Duodenal mucosa (tissue), 2 donors: ENCODE results near the gene MEGF6.

Experiments used
- H3K27ac ChIP-seq: one replicate; pipeline ENCODE4 v1.7.0; 2013; ENCODE audit warnings: low read depth, low read length
- H3K27me3 ChIP-seq, 2 donors: one replicate each; pipeline ENCODE4 v1.7.0; 2013; ENCODE audit warnings: low read length in 2 of 2, control low read depth in 1 of 2; ENCODE audit not compliant: insufficient read depth in 2 of 2, control insufficient read depth in 1 of 2
- H3K36me3 ChIP-seq, 2 donors: one replicate each; pipeline ENCODE4 v1.7.0; 2013; ENCODE audit warnings: low read length in 2 of 2, control low read depth in 1 of 2; ENCODE audit not compliant: insufficient read depth in 2 of 2, control insufficient read depth in 1 of 2
- H3K4me1 ChIP-seq, 2 donors: one replicate each; pipeline ENCODE4 v1.7.0; 2013; ENCODE audit warnings: low read length in 2 of 2, control low read depth in 1 of 2; ENCODE audit not compliant: insufficient read depth in 2 of 2, control insufficient read depth in 1 of 2
- H3K4me3 ChIP-seq, 2 donors: one replicate each; pipeline ENCODE4 v1.7.0; 2013; ENCODE audit warnings: low read length in 2 of 2, low read depth in 1 of 2
- H3K9ac ChIP-seq, 2 donors: one replicate each; pipeline ENCODE4 v1.7.0; 2013; ENCODE audit warnings: low read length in 2 of 2, low read depth in 1 of 2
- H3K9me3 ChIP-seq, 2 donors: one replicate each; pipeline ENCODE4 v1.7.0; 2013; ENCODE audit warnings: low read length in 2 of 2, control low read depth in 1 of 2; ENCODE audit not compliant: control insufficient read depth in 1 of 2

The MEGF6 gene

GRCh38 chr1:3600354-3600753, 11.0 kb downstream of the MEGF6 start:
- Histone ChIP-seq H3K27me3 (no peaks in the 10 kb centered on the region), H3K36me3 (no peaks in the 10 kb centered on the region), H3K4me3 (no peak overlapping the region), H3K9me3 (no peaks in the 10 kb centered on the region), H3K27ac (no peak overlapping the region), H3K9ac (no peak overlapping the region), H3K4me1 (peaks cover 9 to 16% of the 10 kb centered on the region in 2 donors)

- Histone ChIP-seq H3K36me3 (no peaks in the 10 kb centered on the region), H3K4me1 (peaks cover 9 to 16% of the 10 kb centered on the region in 2 donors), H3K27me3 (no peaks in the 10 kb centered on the region), H3K9me3 (no peaks in the 10 kb centered on the region), H3K9ac (no peak overlapping the region), H3K4me3 (no peak overlapping the region), H3K27ac (no peak overlapping the region)
Measured at GRCh38 chr1:3599816-3600215, 11.5 kb downstream of the MEGF6 start.

GRCh38 chr1:3599286-3599811, 12.0 kb downstream of the MEGF6 start:
- no peak overlapping the region for H3K9ac ChIP-seq
- no peak overlapping the region for H3K4me3 ChIP-seq
- no peaks in the 10 kb centered on the region for H3K36me3 ChIP-seq
- no peaks in the 10 kb centered on the region for H3K27me3 ChIP-seq
- H3K4me1 ChIP-seq = peaks cover 9 to 16% of the 10 kb centered on the region in 2 donors
- no peaks in the 10 kb centered on the region for H3K9me3 ChIP-seq
- no peak overlapping the region for H3K27ac ChIP-seq

- H3K4me1 ChIP-seq = peaks cover 9 to 16% of the 10 kb centered on the region in 2 donors
- H3K9ac ChIP-seq = no peak overlapping the region
- H3K4me3 ChIP-seq = peak overlapping the region in 1 of 2 donors; percentile 21
- no peak overlapping the region for H3K27ac ChIP-seq
- no peaks in the 10 kb centered on the region for H3K27me3 ChIP-seq
- no peaks in the 10 kb centered on the region for H3K36me3 ChIP-seq
- H3K9me3 ChIP-seq = no peaks in the 10 kb centered on the region
Measured at GRCh38 chr1:3598522-3599285, 12.6 kb downstream of the MEGF6 start.

GRCh38 chr1:3598051-3598491, 13.2 kb downstream of the MEGF6 start:
- Histone ChIP-seq H3K4me1 (peaks cover 9 to 16% of the 10 kb centered on the region in 2 donors), H3K9me3 (no peaks in the 10 kb centered on the region), H3K4me3 (peak overlapping the region in 1 of 2 donors; percentile 21), H3K27me3 (no peaks in the 10 kb centered on the region), H3K36me3 (no peaks in the 10 kb centered on the region), H3K9ac (no peak overlapping the region), H3K27ac (no peak overlapping the region)

- H3K27ac ChIP-seq = no peak overlapping the region
- H3K4me3 ChIP-seq = no peak overlapping the region
- no peaks in the 10 kb centered on the region for H3K9me3 ChIP-seq
- H3K4me1 ChIP-seq = peaks cover 9 to 16% of the 10 kb centered on the region in 2 donors
- no peak overlapping the region for H3K9ac ChIP-seq
- H3K27me3 ChIP-seq = no peaks in the 10 kb centered on the region
- H3K36me3 ChIP-seq = no peaks in the 10 kb centered on the region
Measured at GRCh38 chr1:3597599-3597964, 13.7 kb downstream of the MEGF6 start.

- Histone ChIP-seq H3K9ac (no peak overlapping the region), H3K36me3 (no peaks in the 10 kb centered on the region), H3K27me3 (no peaks in the 10 kb centered on the region), H3K4me3 (no peak overlapping the region), H3K4me1 (peaks cover 9 to 16% of the 10 kb centered on the region in 2 donors), H3K27ac (no peak overlapping the region), H3K9me3 (no peaks in the 10 kb centered on the region)
Measured at GRCh38 chr1:3596663-3597598, 14.4 kb downstream of the MEGF6 start.

- Histone ChIP-seq H3K4me3 (no peak overlapping the region), H3K27ac (no peak overlapping the region), H3K27me3 (no peaks in the 10 kb centered on the region), H3K9me3 (no peaks in the 10 kb centered on the region), H3K36me3 (no peaks in the 10 kb centered on the region), H3K9ac (no peak overlapping the region), H3K4me1 (peaks cover 9 to 16% of the 10 kb centered on the region in 2 donors)
Measured at GRCh38 chr1:3595949-3596348, 15.4 kb downstream of the MEGF6 start.

GRCh38 chr1:3594706-3595377, 16.5 kb downstream of the MEGF6 start:
- H3K9me3 ChIP-seq = no peaks in the 10 kb centered on the region
- H3K4me1 ChIP-seq = peaks cover 9 to 16% of the 10 kb centered on the region in 2 donors
- no peak overlapping the region for H3K9ac ChIP-seq
- H3K27ac ChIP-seq = no peak overlapping the region
- H3K36me3 ChIP-seq = no peaks in the 10 kb centered on the region
- H3K4me3 ChIP-seq = no peak overlapping the region
- H3K27me3 ChIP-seq = no peaks in the 10 kb centered on the region
